GM12875 (cell line): Measurements from ENCODE around the gene PTPRD.

Experiments
- H3K4me3 ChIP-seq: one replicate; pipeline ENCODE4 v1.5.1; 2011; ENCODE audit warnings: low read depth, low read length, control low read depth
- TF ChIP-seq, protein P1 (sequence below): IDR thresholded peaks from 2 replicates; pipeline ENCODE4 v1.5.1; 2011; ENCODE audit warnings: low read depth, mild to moderate bottlenecking, control low read depth, inconsistent platforms, low read length, moderate library complexity, borderline replicate concordance; ENCODE audit not compliant: insufficient read depth

PTPRD gene

DNA sequence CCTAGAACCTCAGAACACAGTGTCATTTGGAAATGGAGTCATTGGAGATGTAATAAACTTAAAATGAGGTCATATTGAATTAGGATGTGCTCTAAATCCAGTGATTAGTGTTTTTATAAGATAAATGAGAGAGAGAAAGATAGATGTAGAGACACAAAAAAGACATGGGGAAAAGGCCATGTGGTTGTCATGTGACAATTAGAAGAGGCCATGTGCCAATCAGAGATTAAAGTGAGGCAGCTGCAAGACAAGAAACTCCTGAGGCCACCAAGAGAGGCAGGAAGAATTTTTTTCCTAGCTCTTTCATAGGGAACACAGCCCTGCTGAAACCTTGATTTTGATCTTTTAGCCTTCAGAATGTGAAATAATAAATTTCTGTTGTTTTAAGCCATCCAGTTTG is 1307.2 kb downstream of the PTPRD start:
- TF ChIP-seq, protein P1, sequence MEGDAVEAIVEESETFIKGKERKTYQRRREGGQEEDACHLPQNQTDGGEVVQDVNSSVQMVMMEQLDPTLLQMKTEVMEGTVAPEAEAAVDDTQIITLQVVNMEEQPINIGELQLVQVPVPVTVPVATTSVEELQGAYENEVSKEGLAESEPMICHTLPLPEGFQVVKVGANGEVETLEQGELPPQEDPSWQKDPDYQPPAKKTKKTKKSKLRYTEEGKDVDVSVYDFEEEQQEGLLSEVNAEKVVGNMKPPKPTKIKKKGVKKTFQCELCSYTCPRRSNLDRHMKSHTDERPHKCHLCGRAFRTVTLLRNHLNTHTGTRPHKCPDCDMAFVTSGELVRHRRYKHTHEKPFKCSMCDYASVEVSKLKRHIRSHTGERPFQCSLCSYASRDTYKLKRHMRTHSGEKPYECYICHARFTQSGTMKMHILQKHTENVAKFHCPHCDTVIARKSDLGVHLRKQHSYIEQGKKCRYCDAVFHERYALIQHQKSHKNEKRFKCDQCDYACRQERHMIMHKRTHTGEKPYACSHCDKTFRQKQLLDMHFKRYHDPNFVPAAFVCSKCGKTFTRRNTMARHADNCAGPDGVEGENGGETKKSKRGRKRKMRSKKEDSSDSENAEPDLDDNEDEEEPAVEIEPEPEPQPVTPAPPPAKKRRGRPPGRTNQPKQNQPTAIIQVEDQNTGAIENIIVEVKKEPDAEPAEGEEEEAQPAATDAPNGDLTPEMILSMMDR = no peak
- no peak overlapping the region for H3K4me3 ChIP-seq

DNA sequence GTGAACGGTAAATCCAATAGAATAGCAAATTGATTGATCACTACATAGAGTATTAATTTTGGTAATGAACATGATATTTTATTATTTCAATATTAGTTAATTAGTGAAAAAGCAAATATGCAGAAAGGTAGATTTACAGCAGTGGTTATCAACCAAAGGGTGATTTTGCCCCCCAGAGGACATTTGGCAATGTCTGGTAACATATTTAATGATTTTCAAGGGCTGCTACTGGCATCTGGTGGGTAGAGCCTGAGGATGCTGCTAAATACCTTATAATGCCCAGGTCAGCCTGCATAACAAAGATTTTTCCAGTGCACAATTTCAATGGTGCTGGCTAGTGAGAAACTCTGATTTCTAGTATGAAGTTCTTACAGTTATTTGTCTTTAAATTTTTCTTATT is 1313.7 kb downstream of the PTPRD start:
- no peak overlapping the region for H3K4me3 ChIP-seq
- TF ChIP-seq, protein P1 = no peak

DNA sequence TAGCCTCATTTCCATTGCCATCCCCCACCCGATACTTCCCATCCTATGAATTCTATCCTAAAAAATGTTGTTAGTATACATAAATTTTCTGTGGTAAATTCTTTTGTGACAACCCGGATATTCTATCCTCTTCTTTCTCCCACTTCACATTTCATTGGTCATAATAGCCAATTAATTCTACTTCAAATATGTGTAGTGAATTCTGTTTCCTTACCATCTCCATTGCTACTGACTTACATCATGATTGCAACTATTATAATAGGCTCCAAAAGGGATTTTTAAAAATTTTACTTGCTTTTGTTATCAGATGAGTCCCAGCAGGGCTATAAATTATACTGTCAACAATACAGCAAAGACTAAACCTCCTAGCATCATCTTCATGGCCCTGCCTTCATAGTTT is 1326.8 kb downstream of the PTPRD start:
- TF ChIP-seq, protein P1 = no peak
- no peak overlapping the region for H3K4me3 ChIP-seq

DNA sequence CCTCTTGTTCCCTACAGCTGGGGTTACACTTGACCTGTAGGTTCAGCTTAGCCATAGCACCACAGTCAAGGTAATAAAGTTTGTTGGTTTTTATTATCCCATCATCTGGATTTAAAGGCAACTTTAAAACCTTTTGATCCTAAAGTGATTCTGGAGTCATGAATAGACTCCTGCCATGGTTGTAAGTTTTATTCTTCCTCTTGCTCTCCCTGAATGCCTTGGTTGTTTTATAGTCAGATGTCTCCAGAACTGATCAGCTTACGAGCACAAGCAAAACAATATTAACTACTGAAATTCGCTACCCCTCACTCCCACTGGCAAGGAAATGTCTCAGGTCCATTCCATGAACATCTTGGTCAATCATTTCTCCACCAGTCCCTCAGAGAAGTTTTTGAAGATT is 1328.6 kb downstream of the PTPRD start:
- no peak overlapping the region for H3K4me3 ChIP-seq
- TF ChIP-seq, protein P1 = no peak

DNA sequence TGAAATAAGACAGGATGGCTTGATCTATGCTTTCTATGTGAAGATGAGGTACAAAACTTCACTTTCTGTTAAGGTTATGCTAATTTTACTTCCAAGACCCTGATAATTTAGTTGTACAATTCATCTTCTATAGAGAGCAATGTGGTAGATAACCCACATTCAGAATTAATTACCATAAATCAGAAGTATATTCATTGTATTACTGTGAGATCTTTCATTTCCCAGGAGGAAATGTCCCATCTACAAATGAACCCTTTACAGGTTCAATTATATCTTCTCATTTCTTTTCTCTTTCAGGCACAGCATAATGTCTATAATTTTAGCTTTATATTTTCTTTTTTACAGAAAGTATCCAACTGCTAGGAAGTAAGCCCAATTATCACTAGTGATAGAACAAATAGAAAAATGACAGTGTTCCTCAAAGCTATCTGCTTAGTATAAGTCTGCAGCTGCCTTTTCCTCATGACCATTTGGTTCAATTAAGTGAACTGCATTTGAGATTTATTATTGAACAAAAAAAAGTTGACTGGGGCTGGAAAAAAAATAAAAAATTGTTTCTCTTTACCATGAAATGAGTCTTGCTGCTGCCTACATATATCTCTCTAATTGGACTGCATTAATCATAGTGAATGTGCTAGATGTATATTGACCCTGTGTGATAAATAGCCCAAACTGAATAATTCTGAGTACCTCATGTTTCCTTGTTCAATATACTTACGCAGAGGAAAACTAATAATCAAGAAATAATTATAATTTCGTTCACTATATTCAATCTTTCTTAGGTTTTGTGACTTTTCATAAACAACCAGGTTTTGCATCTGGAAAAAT is 1329.4 kb downstream of the PTPRD start:
- TF ChIP-seq, protein P1 = no peak
- no peak overlapping the region for H3K4me3 ChIP-seq

DNA sequence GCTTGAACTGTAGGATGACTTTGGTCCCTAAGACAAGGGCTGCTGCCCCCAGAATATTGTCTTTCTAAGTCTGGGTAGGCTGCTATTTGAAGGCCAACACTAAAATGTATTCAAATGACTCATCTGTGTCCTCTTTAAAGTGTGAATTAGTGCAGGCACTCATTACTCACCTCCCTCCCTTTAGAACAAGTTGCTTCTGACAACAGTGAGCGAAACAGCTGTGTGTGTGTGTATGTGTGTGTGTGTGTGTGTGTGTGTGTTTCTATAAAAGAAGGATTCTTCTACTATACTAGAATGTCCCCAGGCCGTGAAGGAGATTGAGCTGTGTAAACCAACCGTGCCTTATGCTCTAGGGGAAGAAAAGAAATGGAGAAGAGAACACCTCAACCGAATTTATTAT is 1337.2 kb downstream of the PTPRD start:
- no peak overlapping the region for H3K4me3 ChIP-seq
- TF ChIP-seq, protein P1 = no peak

DNA sequence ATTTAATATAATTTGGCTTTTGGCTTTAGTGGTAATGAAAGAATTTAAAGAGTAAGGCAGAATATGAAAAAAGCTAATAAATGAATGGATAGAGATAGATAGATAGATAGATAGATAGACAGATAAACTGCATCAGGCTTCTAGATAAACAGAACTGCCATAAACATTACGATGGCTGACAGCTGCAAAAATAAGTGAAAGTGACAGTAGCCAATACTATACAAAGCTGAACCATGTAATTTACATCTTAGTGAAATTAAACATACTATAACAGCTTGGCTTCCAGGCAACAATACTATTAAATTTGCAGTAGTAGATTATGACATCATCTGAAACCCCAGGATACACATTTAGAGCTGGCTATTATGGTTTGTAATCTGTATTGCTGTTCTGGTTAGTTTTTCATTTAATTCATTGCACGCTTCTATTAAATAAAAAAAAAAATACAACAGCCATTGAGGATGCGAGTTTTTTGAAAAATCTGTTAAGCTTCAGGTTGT is 1354.8 kb downstream of the PTPRD start:
- TF ChIP-seq, protein P1 = no peak
- no peak overlapping the region for H3K4me3 ChIP-seq
